HL-60 (cell line): Measurements from ENCODE around the gene NDUFA13.

ENCODE experiments used
- CTCF ChIP-seq: IDR thresholded peaks from one replicate; pipeline ENCODE4 v1.5.1; 2011; ENCODE audit warnings: low read length, control low read depth, inconsistent platforms; ENCODE audit not compliant: insufficient read depth
- GABPA ChIP-seq: IDR thresholded peaks from 2 replicates; pipeline ENCODE4 v1.6.1; 2012; ENCODE audit warnings: low read depth
- POLR2AphosphoS5 ChIP-seq: IDR thresholded peaks from 2 replicates; pipeline ENCODE4 v1.6.1; 2012; ENCODE audit warnings: low read depth
- SPI1 ChIP-seq: IDR thresholded peaks from 2 replicates; pipeline ENCODE4 v1.6.1; 2012; ENCODE audit warnings: low read depth, mild to moderate bottlenecking, borderline replicate concordance
- TF ChIP-seq, protein P1 (sequence below): IDR thresholded peaks from 2 replicates; pipeline ENCODE4 v1.6.1; 2012; ENCODE audit warnings: low read depth; ENCODE audit not compliant: insufficient replicate concordance

DNA sequence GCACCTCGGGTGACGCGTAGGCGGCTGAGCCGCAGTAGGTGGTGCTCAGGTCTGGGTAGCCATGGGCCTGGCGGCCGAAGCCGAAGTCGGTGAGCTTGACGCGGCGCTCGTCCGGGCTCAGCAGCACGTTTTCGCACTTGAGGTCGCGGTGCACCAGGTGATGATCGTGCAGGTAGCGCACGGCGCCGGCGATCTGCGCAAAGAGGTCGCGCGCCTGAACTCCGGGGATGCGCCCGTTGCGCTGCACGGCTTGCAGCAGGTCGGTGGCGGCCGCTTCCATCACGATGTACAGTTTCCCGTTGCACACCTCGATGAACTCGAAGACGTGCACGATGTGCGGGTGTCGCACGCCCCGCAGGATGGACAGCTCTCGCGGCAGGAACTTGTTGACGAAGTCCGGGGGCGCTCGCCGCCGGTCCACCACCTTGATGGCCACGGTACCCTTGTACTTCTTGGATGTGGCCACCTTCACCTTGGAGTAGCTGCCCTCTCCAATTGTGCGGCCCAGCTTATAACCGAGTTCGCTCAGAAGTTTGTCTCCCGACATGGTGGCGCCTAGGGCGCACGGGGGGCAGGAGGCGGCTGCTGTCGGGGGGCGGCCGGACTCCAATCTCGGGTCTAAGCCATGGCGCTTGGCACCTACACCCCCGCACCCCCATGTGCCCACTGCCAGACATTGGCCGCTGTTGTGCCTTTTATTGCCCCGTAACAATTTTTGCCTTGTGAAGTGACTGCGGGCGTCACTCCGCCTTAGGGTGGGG is 964 bp upstream of the NDUFA13 start, which contains the start of gene TSSK6:
- no peak for TF ChIP-seq CTCF
- TF ChIP-seq GABPA = no peak
- 0 out of 2 replicates have a peak, but pooled peaks have one; percentile 20 for TF ChIP-seq POLR2AphosphoS5
- TF ChIP-seq, protein P1, sequence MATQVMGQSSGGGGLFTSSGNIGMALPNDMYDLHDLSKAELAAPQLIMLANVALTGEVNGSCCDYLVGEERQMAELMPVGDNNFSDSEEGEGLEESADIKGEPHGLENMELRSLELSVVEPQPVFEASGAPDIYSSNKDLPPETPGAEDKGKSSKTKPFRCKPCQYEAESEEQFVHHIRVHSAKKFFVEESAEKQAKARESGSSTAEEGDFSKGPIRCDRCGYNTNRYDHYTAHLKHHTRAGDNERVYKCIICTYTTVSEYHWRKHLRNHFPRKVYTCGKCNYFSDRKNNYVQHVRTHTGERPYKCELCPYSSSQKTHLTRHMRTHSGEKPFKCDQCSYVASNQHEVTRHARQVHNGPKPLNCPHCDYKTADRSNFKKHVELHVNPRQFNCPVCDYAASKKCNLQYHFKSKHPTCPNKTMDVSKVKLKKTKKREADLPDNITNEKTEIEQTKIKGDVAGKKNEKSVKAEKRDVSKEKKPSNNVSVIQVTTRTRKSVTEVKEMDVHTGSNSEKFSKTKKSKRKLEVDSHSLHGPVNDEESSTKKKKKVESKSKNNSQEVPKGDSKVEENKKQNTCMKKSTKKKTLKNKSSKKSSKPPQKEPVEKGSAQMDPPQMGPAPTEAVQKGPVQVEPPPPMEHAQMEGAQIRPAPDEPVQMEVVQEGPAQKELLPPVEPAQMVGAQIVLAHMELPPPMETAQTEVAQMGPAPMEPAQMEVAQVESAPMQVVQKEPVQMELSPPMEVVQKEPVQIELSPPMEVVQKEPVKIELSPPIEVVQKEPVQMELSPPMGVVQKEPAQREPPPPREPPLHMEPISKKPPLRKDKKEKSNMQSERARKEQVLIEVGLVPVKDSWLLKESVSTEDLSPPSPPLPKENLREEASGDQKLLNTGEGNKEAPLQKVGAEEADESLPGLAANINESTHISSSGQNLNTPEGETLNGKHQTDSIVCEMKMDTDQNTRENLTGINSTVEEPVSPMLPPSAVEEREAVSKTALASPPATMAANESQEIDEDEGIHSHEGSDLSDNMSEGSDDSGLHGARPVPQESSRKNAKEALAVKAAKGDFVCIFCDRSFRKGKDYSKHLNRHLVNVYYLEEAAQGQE = no peak
- no peak for TF ChIP-seq SPI1
